Right renal pelvis (tissue), 4 donors: ENCODE results near the gene NT5C. TPM values are rescaled to one million over a fixed set of nuclear protein-coding genes. Genes with fewer than 3 reads are reported as not detected.

ENCODE experiments used
- DNase-seq, 4 donors: peaks; one replicate each; pipeline ENCODE4 v3.0.0-alpha.2; 2013; ENCODE audit warnings: low read depth in 4 of 4, low spot score in 3 of 4, missing footprints in 1 of 4
- polyA plus RNA-seq, 4 donors: library from polyadenylated mRNA; unstranded; fragments of 120-200 nt; gene quantifications; one replicate each; pipeline ENCODE4 v1.2.1, GENCODE V29; 2013; ENCODE audit not compliant: insufficient read length in 4 of 4

The NT5C gene
- polyA plus RNA-seq, 4 donors, result 46.0 to 72.2 (median 49.5) TPM

GRCh38 chr17:75124041-75124818 is 7.3 kb downstream of the NT5C start:
- DNase-seq, result no peak

- DNase-seq, result no peak
Measured at GRCh38 chr17:75118307-75118706, 13.2 kb downstream of the NT5C start.

- no peak for DNase-seq
Measured at GRCh38 chr17:75116737-75117136, 14.8 kb downstream of the NT5C start.

- no peak for DNase-seq
Measured at GRCh38 chr17:75115555-75115954, 16.0 kb downstream of the NT5C start.

GRCh38 chr17:75114552-75115314 is 16.8 kb downstream of the NT5C start:
- no peak for DNase-seq

GRCh38 chr17:75113798-75114551 is 17.6 kb downstream of the NT5C start:
- peak; percentile 88 to 93 (median 91) for DNase-seq

- no peak for DNase-seq
Measured at GRCh38 chr17:75111777-75112335, 19.7 kb downstream of the NT5C start.

- DNase-seq, result no peak
Measured at GRCh38 chr17:75110234-75110937, 21.2 kb downstream of the NT5C start.

GRCh38 chr17:75109407-75110233 is 21.9 kb downstream of the NT5C start, which contains the start of gene ARMC7:
Gene ARMC7 (plus strand): TSS chr17:75109969. CDS start chr17:75110289, 320 bp downstream.
- peak in 2 of 4 donors; percentile 74 to 81 for DNase-seq

GRCh38 chr17:75109046-75109406 is 22.5 kb downstream of the NT5C start:
- DNase-seq, result no peak

GRCh38 chr17:75108193-75108592 is 23.3 kb downstream of the NT5C start:
- DNase-seq, result no peak

GRCh38 chr17:75105126-75106080 is 26.1 kb downstream of the NT5C start:
- DNase-seq, result no peak

- DNase-seq, result no peak
Measured at GRCh38 chr17:75103601-75104554, 27.7 kb downstream of the NT5C start.

- no peak for DNase-seq
Measured at GRCh38 chr17:75102385-75102821, 29.1 kb downstream of the NT5C start.

- DNase-seq, result no peak
Measured at GRCh38 chr17:75099881-75100595, 31.5 kb downstream of the NT5C start.

- DNase-seq, result no peak
Measured at GRCh38 chr17:75098861-75099260, 32.7 kb downstream of the NT5C start.
